ENCODE results near the gene HOXA9.

The HOXA9 gene

DNA sequence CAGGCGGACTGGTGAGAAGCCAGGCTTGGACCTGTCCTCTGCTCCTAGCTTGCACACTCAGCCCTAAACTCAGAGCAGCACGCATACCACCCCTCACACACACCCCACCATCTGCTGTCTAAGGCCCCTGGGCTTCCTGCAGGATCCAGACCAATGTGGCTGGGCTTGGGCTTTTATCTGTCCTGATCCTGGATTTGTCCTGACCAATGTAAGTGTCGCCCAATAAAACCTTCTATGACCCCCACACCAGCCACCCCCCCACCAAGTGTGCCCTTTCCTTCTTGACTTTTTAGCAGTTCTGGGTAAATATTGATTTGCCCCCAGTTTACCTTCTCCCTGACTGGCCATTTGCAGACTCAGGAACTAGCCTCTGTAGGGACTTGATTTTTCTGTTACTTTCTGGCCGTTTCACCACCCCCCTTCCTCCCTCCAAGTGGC, 36.3 kb upstream of the HOXA9 start:
- Histone ChIP-seq H3F3A (ENCODE audit: insufficient read depth, low read length) (no peaks in the 10 kb centered on the region), H3K36me3 (replicated peaks; ENCODE audit: insufficient read depth, low read length) (no peaks in the 10 kb centered on the region), H3K27me3 (replicated peaks; ENCODE audit: insufficient read depth, low read length) (peaks cover 83% of the 10 kb centered on the region), H3K9ac (ENCODE audit: low read length) (no peak overlapping the region), H3K79me2 (ENCODE audit: low read length) (no peaks in the 10 kb centered on the region), H3K9me3 (replicated peaks; ENCODE audit: insufficient read depth, low read length) (no peaks in the 10 kb centered on the region), H3K27ac (ENCODE audit: low read length) (no peak overlapping the region), H3K4me2 (ENCODE audit: low read depth, low read length) (no peak overlapping the region), H3K9me2 (replicated peaks; ENCODE audit: insufficient read depth, low read length) (no peaks in the 10 kb centered on the region), H3K4me3 (ENCODE audit: low read length) (no peak overlapping the region), H4K20me1 (ENCODE audit: insufficient read depth, low read length) (0 out of 2 replicates have a peak, but pooled peaks cover 3% of the 10 kb centered on the region), H3K4me1 (ENCODE audit: low read length) (no peaks in the 10 kb centered on the region), H2AFZ (ENCODE audit: low read length) (no peak overlapping the region)
- no peak for TF ChIP-seq EZH2phosphoT487 (IDR thresholded peaks at IDR 0.05; ENCODE audit: low read length)
- TF ChIP-seq, protein P1, sequence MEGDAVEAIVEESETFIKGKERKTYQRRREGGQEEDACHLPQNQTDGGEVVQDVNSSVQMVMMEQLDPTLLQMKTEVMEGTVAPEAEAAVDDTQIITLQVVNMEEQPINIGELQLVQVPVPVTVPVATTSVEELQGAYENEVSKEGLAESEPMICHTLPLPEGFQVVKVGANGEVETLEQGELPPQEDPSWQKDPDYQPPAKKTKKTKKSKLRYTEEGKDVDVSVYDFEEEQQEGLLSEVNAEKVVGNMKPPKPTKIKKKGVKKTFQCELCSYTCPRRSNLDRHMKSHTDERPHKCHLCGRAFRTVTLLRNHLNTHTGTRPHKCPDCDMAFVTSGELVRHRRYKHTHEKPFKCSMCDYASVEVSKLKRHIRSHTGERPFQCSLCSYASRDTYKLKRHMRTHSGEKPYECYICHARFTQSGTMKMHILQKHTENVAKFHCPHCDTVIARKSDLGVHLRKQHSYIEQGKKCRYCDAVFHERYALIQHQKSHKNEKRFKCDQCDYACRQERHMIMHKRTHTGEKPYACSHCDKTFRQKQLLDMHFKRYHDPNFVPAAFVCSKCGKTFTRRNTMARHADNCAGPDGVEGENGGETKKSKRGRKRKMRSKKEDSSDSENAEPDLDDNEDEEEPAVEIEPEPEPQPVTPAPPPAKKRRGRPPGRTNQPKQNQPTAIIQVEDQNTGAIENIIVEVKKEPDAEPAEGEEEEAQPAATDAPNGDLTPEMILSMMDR (IDR thresholded peaks at IDR 0.05; ENCODE audit: low read length), result no peak
- TF ChIP-seq EZH2 (optimal IDR thresholded peaks at IDR 0.05; ENCODE audit: low read depth, low read length), result no peak
- no peak for DNase-seq

DNA sequence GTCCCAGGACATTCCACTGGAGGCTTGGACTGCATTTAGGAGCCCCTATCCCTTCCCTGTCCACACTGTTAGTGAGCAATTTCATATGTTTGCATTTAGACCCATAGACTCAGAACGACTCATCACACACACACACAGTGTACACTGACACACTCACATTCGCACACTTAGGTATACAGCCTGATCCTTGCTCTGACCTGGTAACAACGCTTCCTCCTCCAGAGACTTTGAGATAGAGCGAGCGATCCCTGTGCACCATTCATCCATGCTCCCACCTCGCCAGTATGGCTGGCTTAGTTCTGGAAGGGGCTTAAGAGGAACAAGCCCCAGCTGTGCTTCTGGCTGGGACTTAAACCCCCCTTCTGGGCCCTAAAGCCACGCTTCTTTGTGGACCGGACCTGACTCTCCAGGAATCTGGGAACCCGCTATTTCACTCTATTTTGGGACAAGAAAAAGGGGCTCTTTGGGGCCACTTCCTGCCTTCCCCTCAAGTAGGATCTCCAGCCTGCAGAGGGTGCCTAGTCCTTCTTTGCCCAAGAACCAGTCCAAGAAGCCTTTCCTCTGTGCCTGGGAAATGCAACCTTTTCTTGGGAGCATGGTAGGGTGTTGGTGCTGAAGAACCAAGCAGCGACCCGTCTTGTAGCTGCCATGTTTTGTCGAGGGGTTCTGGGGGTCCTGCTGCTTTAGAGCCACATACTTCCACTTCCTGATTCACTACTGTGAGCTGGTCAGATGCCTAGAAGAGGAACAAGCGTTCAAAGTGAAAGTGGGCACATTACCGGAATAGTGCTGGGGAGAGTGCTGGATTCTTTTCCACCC, 35.6 kb upstream of the HOXA9 start:
- no peak for DNase-seq
- H2AFZ ChIP-seq (ENCODE audit: low read length), result peak overlapping the region; percentile 74; the same call in 1 of the 2 replicates
- no peaks in the 10 kb centered on the region for H3K9me2 ChIP-seq (replicated peaks; ENCODE audit: insufficient read depth, low read length)
- no peak overlapping the region for H3K27ac ChIP-seq (ENCODE audit: low read length)
- peaks cover 84% of the 10 kb centered on the region for H3K27me3 ChIP-seq (replicated peaks; ENCODE audit: insufficient read depth, low read length)
- peak overlapping the region; percentile 57; the same call in 1 of the 2 replicates for H3K4me3 ChIP-seq (ENCODE audit: low read length)
- H4K20me1 ChIP-seq (ENCODE audit: insufficient read depth, low read length), result 0 out of 2 replicates have a peak, but pooled peaks cover 3% of the 10 kb centered on the region
- no peaks in the 10 kb centered on the region for H3K36me3 ChIP-seq (replicated peaks; ENCODE audit: insufficient read depth, low read length)
- H3K4me2 ChIP-seq (ENCODE audit: low read depth, low read length), result peak overlapping the region; percentile 86
- no peaks in the 10 kb centered on the region for H3K79me2 ChIP-seq (ENCODE audit: low read length)
- H3K9ac ChIP-seq (ENCODE audit: low read length), result no peak overlapping the region
- H3K9me3 ChIP-seq (replicated peaks; ENCODE audit: insufficient read depth, low read length), result no peaks in the 10 kb centered on the region
- no peaks in the 10 kb centered on the region for H3K4me1 ChIP-seq (ENCODE audit: low read length)
- no peaks in the 10 kb centered on the region for H3F3A ChIP-seq (ENCODE audit: insufficient read depth, low read length)
- TF ChIP-seq EZH2phosphoT487 (IDR thresholded peaks at IDR 0.05; ENCODE audit: low read length), result no peak
- no peak for TF ChIP-seq EZH2 (optimal IDR thresholded peaks at IDR 0.05; ENCODE audit: low read depth, low read length)
- TF ChIP-seq, protein P1 (IDR thresholded peaks at IDR 0.05; ENCODE audit: low read length), result no peak

DNA sequence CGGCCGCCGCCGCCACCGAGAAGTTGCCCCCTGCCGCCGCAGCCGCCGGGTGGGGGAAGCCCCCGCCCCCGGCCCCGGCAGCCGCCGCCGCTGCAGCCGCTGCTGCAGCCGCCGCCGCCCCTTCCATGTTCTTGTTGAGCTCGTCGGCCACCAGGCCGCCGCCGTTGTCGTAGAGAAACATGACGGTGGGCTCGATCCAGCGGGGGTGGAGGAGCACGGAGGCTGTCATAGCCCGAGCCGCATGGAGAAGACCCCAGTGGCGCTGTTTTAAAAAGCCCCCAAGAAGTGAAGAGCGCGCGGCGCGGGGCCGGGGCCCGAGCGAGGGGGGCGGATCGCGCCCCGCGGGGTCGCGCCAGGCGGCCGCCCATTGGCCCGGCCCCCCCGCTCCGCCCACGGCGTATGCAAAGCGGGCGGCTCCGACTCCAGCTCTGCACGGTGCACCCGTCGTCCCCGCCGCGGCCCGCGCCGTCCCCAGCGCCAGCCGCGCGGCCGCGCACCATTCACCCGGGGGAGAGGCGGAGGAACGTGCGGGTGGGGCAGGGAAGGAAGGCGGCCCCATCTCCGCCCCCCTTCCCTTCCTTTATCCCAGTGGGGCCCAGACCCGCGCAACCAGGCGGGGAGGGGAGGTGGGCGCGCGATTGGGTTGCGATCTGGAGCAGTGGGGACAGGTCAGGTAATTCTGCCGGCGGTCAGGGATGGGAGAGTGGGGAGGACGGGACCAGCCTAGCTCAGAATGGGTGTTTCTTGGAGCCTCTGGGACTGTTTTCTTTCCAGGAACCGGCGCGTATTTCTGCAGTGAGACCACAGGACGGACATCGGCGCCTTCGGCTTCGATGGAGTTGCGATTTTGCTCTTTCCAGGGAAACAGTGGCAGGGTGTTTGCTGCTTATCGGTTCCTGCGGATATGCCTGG, 34.8 kb upstream of the HOXA9 start, which contains the start of gene HOXA13:
TSS of gene HOXA13 (minus strand) at position 243 of the 912 bp plus-strand sequence. CDS start at position 229, 14 bp downstream.
- peaks cover 86% of the 10 kb centered on the region for H3K27me3 ChIP-seq (replicated peaks; ENCODE audit: insufficient read depth, low read length)
- TF ChIP-seq EZH2 (optimal IDR thresholded peaks at IDR 0.05; ENCODE audit: low read depth, low read length) (no peak), EZH2phosphoT487 (IDR thresholded peaks at IDR 0.05; ENCODE audit: low read length) (no peak)
- TF ChIP-seq, protein P1 (IDR thresholded peaks at IDR 0.05; ENCODE audit: low read length), result no peak
- 0 out of 2 replicates have a peak, but pooled peaks cover 3% of the 10 kb centered on the region for H4K20me1 ChIP-seq (ENCODE audit: insufficient read depth, low read length)
- peak within 1 kb of the TSS; percentile 74 for H2AFZ ChIP-seq (ENCODE audit: low read length)
- no peaks in the 10 kb centered on the region for H3K9me3 ChIP-seq (replicated peaks; ENCODE audit: insufficient read depth, low read length)
- peak within 1 kb of the TSS; percentile 57 for H3K4me3 ChIP-seq (ENCODE audit: low read length)
- no peaks in the 10 kb centered on the region for H3K4me1 ChIP-seq (ENCODE audit: low read length)
- DNase-seq, result peak; percentile 64
- H3K36me3 ChIP-seq (replicated peaks; ENCODE audit: insufficient read depth, low read length), result no peaks in the 10 kb centered on the region
- H3K9ac ChIP-seq (ENCODE audit: low read length), result no peak within 1 kb of the TSS
- no peaks in the 10 kb centered on the region for H3F3A ChIP-seq (ENCODE audit: insufficient read depth, low read length)
- H3K9me2 ChIP-seq (replicated peaks; ENCODE audit: insufficient read depth, low read length), result no peaks in the 10 kb centered on the region
- no peaks in the 10 kb centered on the region for H3K79me2 ChIP-seq (ENCODE audit: low read length)
- H3K27ac ChIP-seq (ENCODE audit: low read length), result no peak within 1 kb of the TSS
- peak within 1 kb of the TSS; percentile 86 for H3K4me2 ChIP-seq (ENCODE audit: low read depth, low read length)

Measured in MM.1S (cell line).